ENCODE measurements around the gene GPR108.

- TF ChIP-seq POLR2A (IDR thresholded peaks at IDR 0.05; ENCODE audit: low read length) (no peak), GATA1 (IDR thresholded peaks at IDR 0.05; ENCODE audit: low read depth, low read length) (no peak)
These were observed 29.1 kb upstream of the GPR108 start for GRCh38 chr19:6766357-6767080.

Data from erythroblast (primary cell).